Prostate gland (tissue), 2 donors: Measurements from ENCODE around the gene QPCT. TPM values are rescaled to one million over a fixed set of nuclear protein-coding genes. Genes with fewer than 3 reads are reported as not detected.

Experiments used
- DNase-seq: peaks from one replicate; pipeline ENCODE4 v3.0.0-alpha.2; 2019; ENCODE audit warnings: low spot score
- H3K27ac ChIP-seq, 2 donors: fragments of 200-600 bp; sonication (generic); 2 replicates each; pipeline ENCODE4 v1.5.1; 2017 to 2019
- H3K27me3 ChIP-seq: fragments of 200-600 bp; sonication (generic); replicated peaks from 2 replicates; pipeline ENCODE4 v1.5.1; 2019; ENCODE audit not compliant: insufficient read depth
- H3K36me3 ChIP-seq, 2 donors: fragments of 200-600 bp; sonication (generic); 1 replicate in 1 of 2; 2 replicates in 1 of 2; pipeline versions ENCODE4 v1.5.1 to v1.8.1; 2017 to 2019
- H3K4me1 ChIP-seq: fragments of 200-600 bp; sonication (generic); replicated peaks from 2 replicates; pipeline ENCODE4 v1.5.1; 2019
- H3K4me3 ChIP-seq, 2 donors: fragments of 200-600 bp; sonication (generic); 2 replicates each; pipeline ENCODE4 v1.5.1; 2017 to 2019
- H3K9me3 ChIP-seq: fragments of 200-600 bp; sonication (generic); 2 replicates; pipeline ENCODE4 v1.5.1; 2017
- CTCF ChIP-seq, 4 experiments: fragments of 200-600 bp in 2 of 4; fragments of 450-650 bp in 2 of 4; sonication (generic) in 2 of 4; IDR thresholded peaks; 1 replicate in 3 of 4; 2 replicates in 1 of 4; pipeline ENCODE4 v1.5.1; 2016 to 2019; ENCODE audit warnings: antibody characterized with exemption in 4 of 4, mild to moderate bottlenecking in 2 of 4, moderate library complexity in 2 of 4
- POLR2A ChIP-seq: fragments of 450-650 bp; IDR thresholded peaks from one replicate; pipeline ENCODE4 v1.6.1; 2016; ENCODE audit warnings: antibody characterized with exemption, mild to moderate bottlenecking
- POLR2AphosphoS5 ChIP-seq: sonication (generic); formaldehyde crosslinking; IDR thresholded peaks from one replicate; pipeline ENCODE4 v1.6.1; 2017; ENCODE audit warnings: antibody characterized with exemption
- WGBS: methylation state at CpG from one replicate; pipeline ENCODE4 v1.1.5; 2018; 5-methylcytosine and 5-hydroxymethylcytosine counted together
- intact Hi-C: fragments of 100-400 bp; cut with DNase I; formaldehyde crosslinking; loops from one replicate; pipeline ENCODE4 v1.14.2; 2022
- total RNA-seq, 2 donors: library from RNA; depleted of rRNA; stranded (reverse); fragments of >200 nt; gene quantifications; one replicate each; pipeline ENCODE4 v1.1.0, GENCODE V29; 2016

The QPCT gene
- total RNA-seq, 2 donors from 2014 or later: 5.3 to 11.7 TPM

- Histone ChIP-seq H3K4me1 (no peaks in the 10 kb centered on the region), H3K36me3 (no peaks in the 10 kb centered on the region), H3K27me3 (no peaks in the 10 kb centered on the region), H3K4me3 (no peak overlapping the region), H3K9me3 (no peaks in the 10 kb centered on the region), H3K27ac (no peak overlapping the region)
- DNase-seq: no peak
- no peak for TF ChIP-seq POLR2AphosphoS5
- 71% methylated on average over 2 of the region's 2 CpGs for WGBS
- intact Hi-C loops: loop anchor here (10.0 kb wide), 1 partner anchor 884 kb away; no protein-coding TSS in a partner anchor
Measured at GRCh38 chr2:37390777-37391176, 46.3 kb downstream of the QPCT start.

DNA sequence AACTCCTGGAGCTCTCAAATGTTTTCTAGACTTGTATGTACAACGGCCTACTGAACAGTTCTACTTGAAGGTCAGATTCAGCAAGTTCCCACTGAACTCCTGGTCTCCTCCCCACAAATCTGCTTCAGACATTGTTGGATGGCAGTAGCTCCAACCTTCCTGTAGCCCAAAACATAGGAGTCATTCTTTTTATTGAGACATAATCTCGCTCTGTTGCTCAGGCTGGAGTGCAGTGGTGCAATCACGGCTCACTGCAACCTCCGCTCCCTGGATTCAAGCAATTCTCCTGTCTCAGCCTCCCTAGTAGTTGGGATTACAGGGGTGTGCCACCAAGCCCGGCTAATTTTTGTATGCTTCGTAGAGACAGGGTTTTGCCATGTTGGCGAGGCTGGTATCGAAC lies 47.3 kb downstream of the QPCT start:
- H3K27me3 ChIP-seq: no peaks in the 10 kb centered on the region
- intact Hi-C loops: loop anchor here (10.0 kb wide), 1 partner anchor 883 kb away; no protein-coding TSS in a partner anchor
- no peaks in the 10 kb centered on the region for H3K36me3 ChIP-seq
- H3K4me1 ChIP-seq: no peaks in the 10 kb centered on the region
- no peak for DNase-seq
- no peak overlapping the region for H3K4me3 ChIP-seq
- TF ChIP-seq POLR2AphosphoS5 (no peak), POLR2A (no peak), CTCF (IDR thresholded peaks at IDR 0.05) (no peak)
- no peaks in the 10 kb centered on the region for H3K9me3 ChIP-seq
- WGBS: 96% methylated on average over 8 of the region's 8 CpGs
- H3K27ac ChIP-seq: no peak overlapping the region

GRCh38 chr2:37392428-37392827 lies 48.0 kb downstream of the QPCT start:
- no peak for TF ChIP-seq POLR2AphosphoS5
- no peak for TF ChIP-seq CTCF (IDR thresholded peaks at IDR 0.05)
- no peak for TF ChIP-seq POLR2A
- intact Hi-C loops: loop anchor here (10.0 kb wide), 1 partner anchor 882 kb away; no protein-coding TSS in a partner anchor
- Histone ChIP-seq H3K27ac (no peak overlapping the region), H3K4me3 (no peak overlapping the region), H3K4me1 (no peaks in the 10 kb centered on the region), H3K27me3 (no peaks in the 10 kb centered on the region), H3K36me3 (no peaks in the 10 kb centered on the region), H3K9me3 (no peaks in the 10 kb centered on the region)
- no peak for DNase-seq
- 95% methylated on average over 2 of the region's 2 CpGs for WGBS

- H3K27me3 ChIP-seq: no peaks in the 10 kb centered on the region
- TF ChIP-seq POLR2AphosphoS5 (no peak), CTCF (IDR thresholded peaks at IDR 0.05) (no peak), POLR2A (no peak)
- no peaks in the 10 kb centered on the region for H3K36me3 ChIP-seq
- H3K27ac ChIP-seq: no peak overlapping the region
- H3K4me3 ChIP-seq: no peak overlapping the region
- intact Hi-C loops: loop anchor here (10.0 kb wide), 1 partner anchor 881 kb away; no protein-coding TSS in a partner anchor
- no peaks in the 10 kb centered on the region for H3K9me3 ChIP-seq
- no peaks in the 10 kb centered on the region for H3K4me1 ChIP-seq
- DNase-seq: no peak
- WGBS: 100% methylated on average over 1 of the region's 1 CpG
Measured at GRCh38 chr2:37394263-37394662, 49.8 kb downstream of the QPCT start.

DNA sequence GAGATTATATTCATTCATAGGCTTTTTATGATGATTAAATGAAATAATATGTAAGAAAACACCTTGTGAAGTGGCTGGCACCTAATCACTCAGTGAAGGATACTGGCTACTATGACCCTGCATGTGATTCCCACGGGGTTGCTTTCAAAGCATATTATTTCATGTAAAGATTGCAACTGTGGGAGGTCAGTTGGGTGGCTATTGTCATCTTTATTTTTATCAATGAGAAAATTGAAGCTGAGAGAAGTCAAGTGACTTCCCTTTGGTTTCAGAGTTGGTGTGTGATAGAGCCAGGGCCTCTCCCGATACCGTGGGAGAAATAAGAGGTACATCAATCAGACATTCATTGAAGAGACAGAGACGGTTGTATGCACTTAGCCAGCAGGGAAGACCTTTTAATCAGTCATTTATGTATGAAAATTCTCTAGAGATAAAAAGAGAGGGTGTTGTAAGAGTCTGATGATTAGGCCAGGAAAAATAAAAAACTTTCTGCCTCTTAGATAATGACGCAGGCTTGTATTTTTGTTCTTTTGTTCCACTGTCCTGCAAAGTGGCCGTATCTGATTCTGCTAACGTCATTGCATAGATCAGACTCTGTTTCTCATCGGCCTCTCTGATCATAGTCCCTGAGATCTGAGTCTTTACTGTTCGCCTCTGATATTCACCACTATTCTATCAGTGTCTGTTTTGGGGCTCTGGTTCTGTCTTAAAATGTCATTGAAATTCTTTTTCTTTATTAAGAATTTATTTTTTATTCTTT lies 50.5 kb downstream of the QPCT start:
- H3K36me3 ChIP-seq: no peaks in the 10 kb centered on the region
- intact Hi-C loops: loop anchor here (5.0 to 10.0 kb wide), 4 partner anchors 437 to 880 kb away; no protein-coding TSS in a partner anchor
- no peak overlapping the region for H3K4me3 ChIP-seq
- no peaks in the 10 kb centered on the region for H3K4me1 ChIP-seq
- H3K27ac ChIP-seq: no peak overlapping the region
- no peaks in the 10 kb centered on the region for H3K9me3 ChIP-seq
- no peaks in the 10 kb centered on the region for H3K27me3 ChIP-seq
- DNase-seq: no peak
- TF ChIP-seq POLR2AphosphoS5 (no peak), POLR2A (no peak), CTCF (IDR thresholded peaks at IDR 0.05) (no peak)
- 92% methylated on average over 9 of the region's 9 CpGs for WGBS
